ENCODE data around the gene TPSAB1.
"Not testable (repeated sequence)": the region's sequence is repeated elsewhere in the genome, so short reads cannot be mapped to it uniquely, and the experiment has no call there.

Gene TPSAB1

GRCh38 chr16:1240436-1240835 lies at the start of gene TPSAB1:
Gene TPSAB1, plus strand, starts transcription at chr16:1240705. Its CDS starts 234 bp downstream, at chr16:1240939.
- not testable (repeated sequence) for DNase-seq (ENCODE audit: low read depth, low spot score)

- not testable (repeated sequence) for DNase-seq (ENCODE audit: low read depth, low spot score)
Measured at GRCh38 chr16:1190789-1191188, 49.7 kb upstream of the TPSAB1 start.

- no peak for DNase-seq (ENCODE audit: low read depth, low spot score)
Measured at GRCh38 chr16:1192384-1193073, 48.0 kb upstream of the TPSAB1 start.

GRCh38 chr16:1193143-1193824 lies 47.2 kb upstream of the TPSAB1 start:
- DNase-seq (ENCODE audit: low read depth, low spot score): no peak

- no peak for DNase-seq (ENCODE audit: low read depth, low spot score)
Measured at GRCh38 chr16:1193825-1194581, 46.5 kb upstream of the TPSAB1 start.

- no peak for DNase-seq (ENCODE audit: low read depth, low spot score)
Measured at GRCh38 chr16:1194665-1195392, 45.7 kb upstream of the TPSAB1 start.

- no peak for DNase-seq (ENCODE audit: low read depth, low spot score)
Measured at GRCh38 chr16:1195393-1195666, 45.2 kb upstream of the TPSAB1 start.

- no peak for DNase-seq (ENCODE audit: low read depth, low spot score)
Measured at GRCh38 chr16:1196494-1196893, 44.0 kb upstream of the TPSAB1 start.

GRCh38 chr16:1197237-1197866 lies 43.2 kb upstream of the TPSAB1 start:
- no peak for DNase-seq (ENCODE audit: low read depth, low spot score)

GRCh38 chr16:1198194-1198593 lies 42.3 kb upstream of the TPSAB1 start:
- DNase-seq (ENCODE audit: low read depth, low spot score): no peak

GRCh38 chr16:1198671-1199346 lies 41.7 kb upstream of the TPSAB1 start:
- DNase-seq (ENCODE audit: low read depth, low spot score): not testable (repeated sequence)

GRCh38 chr16:1199347-1200013 lies 41.0 kb upstream of the TPSAB1 start:
- no peak for DNase-seq (ENCODE audit: low read depth, low spot score)

GRCh38 chr16:1200014-1200627 lies 40.4 kb upstream of the TPSAB1 start:
- no peak for DNase-seq (ENCODE audit: low read depth, low spot score)

- DNase-seq (ENCODE audit: low read depth, low spot score): no peak
Measured at GRCh38 chr16:1201444-1201843, 39.1 kb upstream of the TPSAB1 start.

- no peak for DNase-seq (ENCODE audit: low read depth, low spot score)
Measured at GRCh38 chr16:1202274-1202673, 38.2 kb upstream of the TPSAB1 start.

- no peak for DNase-seq (ENCODE audit: low read depth, low spot score)
Measured at GRCh38 chr16:1204933-1205332, 35.6 kb upstream of the TPSAB1 start.

GRCh38 chr16:1206326-1206725 lies 34.2 kb upstream of the TPSAB1 start:
- DNase-seq (ENCODE audit: low read depth, low spot score): no peak

- DNase-seq (ENCODE audit: low read depth, low spot score): no peak
Measured at GRCh38 chr16:1206786-1207185, 33.7 kb upstream of the TPSAB1 start.

- no peak for DNase-seq (ENCODE audit: low read depth, low spot score)
Measured at GRCh38 chr16:1208239-1208830, 32.2 kb upstream of the TPSAB1 start.

- no peak for DNase-seq (ENCODE audit: low read depth, low spot score)
Measured at GRCh38 chr16:1209081-1209480, 31.4 kb upstream of the TPSAB1 start.
